GM18873 (cell line): Measurements from ENCODE around the gene RXFP4.
"Not testable (repeated sequence)": the region's sequence is repeated elsewhere in the genome, so short reads cannot be mapped to it uniquely, and the experiment has no call there.

ENCODE experiments used
- ATAC-seq: cut with Tn5 transposase; IDR thresholded peaks from one replicate; pipeline ENCODE4 v1.9.1; 2021; ENCODE audit warnings: mild to moderate bottlenecking, moderate library complexity, moderate number of reproducible peaks; ENCODE audit not compliant: unreplicated experiment, low FRiP score

Gene RXFP4

DNA sequence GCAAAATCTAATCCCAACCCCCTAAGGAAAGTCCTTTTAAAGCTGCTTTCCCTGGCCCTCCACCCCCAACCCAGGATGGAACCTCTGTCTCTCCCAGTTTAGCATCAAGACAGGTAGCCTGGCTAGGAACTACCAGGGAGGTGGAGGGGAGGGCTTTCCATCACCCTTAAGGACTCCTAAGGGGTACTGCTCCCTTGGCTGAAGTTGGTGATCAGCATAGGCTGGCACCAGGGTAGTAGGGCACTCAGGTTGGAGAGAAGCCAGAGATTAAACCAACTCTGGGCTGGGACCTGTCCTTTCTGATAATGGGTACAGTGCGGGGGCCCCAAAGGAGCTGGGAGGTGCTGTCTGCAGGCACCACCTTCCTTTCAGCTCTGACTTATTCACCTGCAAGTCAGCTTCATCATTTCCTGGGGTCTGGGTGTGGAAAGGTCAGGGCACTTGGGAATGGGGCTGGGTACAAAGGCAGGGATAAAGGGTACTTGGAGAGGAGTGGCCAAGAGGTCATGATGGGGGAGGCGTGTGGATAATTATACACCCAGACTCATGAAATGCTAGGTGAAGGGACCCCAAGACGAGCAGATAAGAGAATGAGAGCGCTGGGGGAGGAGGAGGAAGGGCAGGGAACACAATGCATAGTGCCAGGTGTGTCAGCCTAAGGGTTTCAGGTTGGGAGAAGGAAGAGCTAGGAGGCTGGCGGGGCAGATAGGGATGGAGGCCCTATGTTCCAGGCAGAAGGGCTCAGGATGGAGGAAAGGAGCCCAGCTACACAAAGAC lies 35.7 kb downstream of the RXFP4 start:
- ATAC-seq: no peak

DNA sequence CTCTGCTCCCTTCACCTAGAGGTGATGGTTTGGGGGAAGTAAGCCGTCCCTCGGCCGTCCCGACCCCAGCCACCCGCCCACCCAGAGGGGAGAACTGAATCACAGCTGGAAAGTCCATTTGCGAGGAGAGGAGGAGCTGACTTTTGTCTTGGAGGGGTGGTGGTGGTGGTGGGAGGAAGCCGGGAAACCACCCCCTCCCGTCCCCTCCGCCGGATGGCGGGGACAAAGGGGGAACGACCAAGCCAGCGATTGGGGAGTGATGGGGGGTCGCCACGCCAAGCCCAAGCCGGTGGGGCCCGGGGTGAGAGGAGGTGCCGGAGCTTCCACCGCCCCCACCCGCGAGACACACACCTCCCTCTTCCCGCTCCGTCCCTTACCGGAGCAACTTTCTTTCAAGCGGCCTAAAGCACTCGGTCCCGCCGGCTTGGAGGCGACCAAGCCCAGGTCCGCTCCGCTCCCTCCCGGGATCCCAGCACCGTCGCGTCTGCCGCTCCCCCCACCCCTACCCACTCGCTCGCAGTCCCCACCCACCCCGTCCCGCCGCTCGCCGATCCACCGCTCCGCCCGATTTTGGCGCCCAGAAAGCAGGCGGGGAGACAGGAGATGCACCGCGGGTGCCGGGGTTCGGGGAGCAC lies 36.4 kb downstream of the RXFP4 start:
- ATAC-seq: no peak

DNA sequence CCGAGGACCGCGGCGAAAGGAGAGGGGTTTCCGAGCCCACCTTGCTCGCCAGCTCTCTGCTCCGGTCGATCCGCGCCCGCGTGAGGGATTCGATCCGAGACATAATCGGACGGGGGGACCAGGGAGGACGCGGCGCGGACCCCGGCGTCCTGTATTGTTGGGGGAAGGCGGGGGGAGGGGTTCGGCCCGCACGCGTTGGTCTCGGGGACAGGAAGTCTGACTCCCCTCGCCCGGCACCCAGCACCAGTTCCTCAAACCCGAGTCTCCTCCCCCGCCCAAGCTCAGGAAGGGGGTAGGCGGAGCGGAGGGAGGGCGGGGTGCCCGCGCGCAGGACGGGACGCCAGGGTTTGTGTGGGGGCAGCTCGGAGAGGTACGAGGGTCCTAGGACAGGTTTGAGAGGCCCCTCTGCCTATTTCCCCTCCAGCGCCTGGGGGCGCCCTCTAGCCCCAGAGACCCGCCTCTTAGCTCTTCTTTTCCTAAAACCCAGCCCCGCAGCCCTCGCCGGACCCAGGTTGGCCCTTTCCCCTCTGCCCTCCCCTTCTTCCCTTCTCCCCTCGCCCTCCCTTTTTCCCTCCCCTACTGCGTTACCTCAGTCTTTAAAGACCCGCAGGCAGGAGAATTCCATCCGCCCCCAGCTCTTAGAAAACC lies 37.0 kb downstream of the RXFP4 start, which contains the start of gene ARHGEF2:
TSS of gene ARHGEF2 (minus strand) at position 223 of the 648 bp plus-strand sequence. CDS start at position 103, 120 bp downstream.
- no peak for ATAC-seq

GRCh38 chr1:155978973-155979429 lies 37.6 kb downstream of the RXFP4 start:
- ATAC-seq: no peak

DNA sequence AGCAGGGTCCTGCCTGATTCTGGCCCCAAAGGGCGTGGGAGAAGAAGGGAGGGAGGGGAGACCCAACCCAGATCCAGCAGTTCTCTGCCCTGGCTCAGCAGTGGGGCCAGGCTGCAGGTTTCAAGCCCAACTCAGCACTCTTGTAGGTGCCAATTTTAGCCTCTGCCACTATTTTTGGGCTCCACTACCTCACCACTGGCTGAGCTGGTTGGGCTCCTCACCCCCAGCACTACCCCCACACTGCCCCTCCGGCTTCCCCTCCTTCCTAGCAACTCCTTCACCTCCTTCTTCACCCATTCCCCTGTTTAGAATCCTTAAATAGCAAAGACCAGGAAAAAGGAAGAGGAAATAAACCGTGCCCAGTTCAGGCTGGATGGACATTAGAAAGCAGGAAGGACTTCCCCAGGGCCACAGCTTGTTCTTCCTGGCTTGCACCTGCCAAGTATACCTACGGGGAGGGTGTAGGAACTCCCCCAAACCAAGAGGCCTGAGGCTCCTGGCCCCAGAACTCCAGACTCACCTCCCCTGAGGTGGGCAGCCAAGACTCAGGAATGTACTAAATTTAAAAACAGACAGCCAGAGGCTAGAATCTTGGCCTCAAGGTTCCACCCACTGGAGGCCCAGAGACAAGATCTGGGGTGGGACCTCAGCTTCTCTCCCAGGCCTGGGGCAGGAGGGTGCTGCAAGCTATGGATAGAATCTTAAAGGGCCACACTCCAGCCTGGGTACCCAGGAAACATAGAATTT lies 38.3 kb downstream of the RXFP4 start:
- ATAC-seq: no peak

DNA sequence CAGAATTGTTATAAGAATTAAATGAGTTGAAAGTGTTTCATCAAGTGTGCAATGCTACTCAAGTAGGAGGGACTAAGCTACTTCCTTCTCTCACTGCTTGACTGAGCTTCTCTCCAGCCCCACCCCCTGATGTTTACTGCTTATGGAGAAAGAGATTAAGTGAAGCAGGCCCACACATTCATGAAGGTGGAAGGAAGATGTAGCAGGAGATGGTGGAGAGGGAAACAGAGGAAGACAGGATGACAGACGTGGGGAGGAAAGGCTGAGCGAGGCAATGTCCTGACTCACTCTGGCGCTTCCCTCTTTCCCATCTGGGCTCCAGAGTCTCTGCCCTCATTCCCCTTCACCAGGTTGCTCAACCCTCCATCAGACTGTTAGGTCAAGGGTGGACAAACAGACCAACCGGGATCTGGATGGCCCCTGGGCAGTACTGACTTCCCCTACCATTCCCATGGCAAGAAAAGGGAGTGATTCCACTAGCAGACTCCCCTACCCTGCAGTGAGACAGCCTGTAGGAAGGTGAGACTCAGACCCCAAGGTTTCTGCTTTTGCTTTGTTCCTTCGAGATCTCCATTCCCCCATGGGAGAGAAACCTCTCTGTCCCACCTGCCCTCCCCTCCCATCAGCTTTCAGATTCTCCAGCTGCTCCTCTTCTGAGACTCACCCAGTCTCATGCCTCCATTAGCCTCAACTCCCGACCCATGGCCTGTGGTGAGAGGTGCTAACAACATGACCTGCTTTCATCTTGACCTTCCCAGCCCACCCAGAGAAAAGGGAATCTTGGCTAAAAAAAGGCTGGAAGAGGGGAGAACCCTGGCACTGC lies 40.0 kb downstream of the RXFP4 start:
- no peak for ATAC-seq

GRCh38 chr1:155982106-155982505 lies 40.7 kb downstream of the RXFP4 start:
- no peak for ATAC-seq

- ATAC-seq: no peak
Observed at GRCh38 chr1:155983191-155984024, 42.0 kb downstream of the RXFP4 start.

- ATAC-seq: no peak
Observed at GRCh38 chr1:155984341-155984740, 42.9 kb downstream of the RXFP4 start.

DNA sequence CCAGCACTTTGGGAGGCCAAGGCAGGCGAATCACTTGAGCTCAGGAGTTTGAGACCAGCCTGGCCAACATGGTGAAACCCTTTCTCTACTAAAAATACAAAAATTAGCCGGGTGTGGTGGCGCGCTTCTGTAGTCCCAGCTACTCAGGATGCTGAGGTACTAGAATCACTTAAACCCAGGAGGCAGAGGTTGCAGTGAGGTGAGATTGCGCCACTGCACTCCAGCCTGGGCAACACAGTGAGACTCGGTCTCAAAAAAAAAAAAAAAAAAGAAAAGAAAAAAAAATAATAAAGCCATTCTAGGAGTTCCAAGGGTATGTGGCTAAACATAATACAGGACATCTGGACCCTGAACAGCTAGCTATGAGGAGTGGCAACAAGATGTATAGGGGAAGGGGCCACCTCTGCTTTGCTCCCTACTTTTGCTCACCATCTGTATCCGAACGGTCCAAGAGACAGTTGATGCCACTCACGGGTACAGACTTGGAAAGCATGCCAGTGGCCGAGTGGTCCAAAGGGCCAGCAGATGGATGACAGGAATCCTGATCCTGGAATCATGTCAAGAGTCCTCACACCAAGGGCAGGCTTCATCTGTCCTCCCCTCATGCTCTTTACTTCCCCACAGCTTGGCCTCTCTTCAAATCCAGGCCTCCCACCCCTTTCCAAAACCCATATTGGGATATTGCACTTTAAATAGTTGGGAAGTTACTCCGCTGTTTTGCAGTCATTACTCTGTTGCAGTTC lies 43.6 kb downstream of the RXFP4 start:
- not testable (repeated sequence) for ATAC-seq

- no peak for ATAC-seq
Observed at GRCh38 chr1:155989242-155990004, 48.0 kb downstream of the RXFP4 start.

- ATAC-seq: no peak
Observed at GRCh38 chr1:155990005-155990739, 48.7 kb downstream of the RXFP4 start.
